Activated naive CD4-positive, alpha-beta T cell treated with anti-CD3 and anti-CD28 coated beads for 36 hours (primary cell): ENCODE measurements around the gene RD3L. TPM values are rescaled to one million over a fixed set of nuclear protein-coding genes. Genes with fewer than 3 reads are reported as not detected.

Source experiments
- CTCF ChIA-PET: fragments of 350-600 bp; sonication (Branson Sonifier 250); formaldehyde crosslinking; loops from one replicate; lab custom pipeline; 2021; ENCODE audit warnings: antibody characterized with exemption; lab: Charles Lee
- DNase-seq: peaks from one replicate; pipeline ENCODE4 v3.0.0-alpha.2; 2020
- H3K27ac Mint-ChIP-seq: one replicate; pipeline ENCODE4 v1.8.0; 2021; ENCODE audit warnings: mild to moderate bottlenecking, mixed read lengths
- H3K27me3 Mint-ChIP-seq: one replicate; pipeline ENCODE4 v1.8.0; 2021; ENCODE audit warnings: low read depth, mixed read lengths
- H3K36me3 Mint-ChIP-seq: one replicate; pipeline ENCODE4 v1.8.0; 2021; ENCODE audit warnings: low read depth, mixed read lengths
- H3K4me1 Mint-ChIP-seq: one replicate; pipeline ENCODE4 v1.8.0; 2021; ENCODE audit warnings: low read depth, mixed read lengths
- H3K4me3 Mint-ChIP-seq: one replicate; pipeline ENCODE4 v1.8.0; 2021; ENCODE audit warnings: mild to moderate bottlenecking, moderate library complexity, mixed read lengths
- H3K9me3 Mint-ChIP-seq: one replicate; pipeline ENCODE4 v1.8.0; 2021; ENCODE audit warnings: mixed read lengths
- intact Hi-C: fragments of 100-400 bp; cut with micrococcal nuclease; formaldehyde crosslinking; loops from one replicate; pipeline ENCODE4 v1.15.1; 2023
- total RNA-seq, 2 experiments: library from RNA; stranded (reverse); gene quantifications; one replicate each; pipeline ENCODE4 v1.2.3, GENCODE V29; 2021

Gene RD3L
- total RNA-seq, 2 experiments from 2014 or later = not detected

DNA sequence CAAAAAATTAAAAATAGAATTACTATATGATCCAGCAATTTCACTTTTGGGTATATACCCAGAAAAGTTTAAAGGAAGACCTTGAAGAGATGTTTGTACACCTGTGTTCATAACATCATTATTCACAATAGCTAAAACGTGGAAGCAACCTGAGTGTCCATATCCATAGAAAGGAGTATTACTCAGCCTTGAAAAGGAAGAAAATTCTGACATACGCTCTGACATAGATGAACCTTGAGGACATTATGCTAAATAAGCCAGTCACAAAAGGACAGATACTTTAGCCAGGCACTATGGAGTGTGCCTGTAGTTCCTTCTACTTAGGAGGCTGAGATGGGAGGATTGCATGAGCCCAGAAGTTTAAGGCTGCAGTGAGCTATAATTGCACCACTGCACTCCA is 6.1 kb upstream of the RD3L start:
- H3K4me1 Mint-ChIP-seq = no peaks in the 10 kb centered on the region

GRCh38 chr14:103946975-103947374 is 4.6 kb upstream of the RD3L start:
- no peaks in the 10 kb centered on the region for H3K36me3 Mint-ChIP-seq
- H3K4me1 Mint-ChIP-seq = no peaks in the 10 kb centered on the region
- H3K27ac Mint-ChIP-seq = no peak overlapping the region
- intact Hi-C loops = no loop called here
- H3K4me3 Mint-ChIP-seq = no peak overlapping the region
- DNase-seq = no peak
- CTCF ChIA-PET = no interaction called here
- H3K27me3 Mint-ChIP-seq = peaks cover 21% of the 10 kb centered on the region
- H3K9me3 Mint-ChIP-seq = no peaks in the 10 kb centered on the region

More for the DNA sequence above, 6.1 kb upstream of the RD3L start:
- H3K36me3 Mint-ChIP-seq = no peaks in the 10 kb centered on the region
- intact Hi-C loops = no loop called here
- no peak overlapping the region for H3K27ac Mint-ChIP-seq
- H3K9me3 Mint-ChIP-seq = no peaks in the 10 kb centered on the region
- CTCF ChIA-PET = no interaction called here
- no peak for DNase-seq
- peaks cover 21% of the 10 kb centered on the region for H3K27me3 Mint-ChIP-seq
- H3K4me3 Mint-ChIP-seq = no peak overlapping the region

DNA sequence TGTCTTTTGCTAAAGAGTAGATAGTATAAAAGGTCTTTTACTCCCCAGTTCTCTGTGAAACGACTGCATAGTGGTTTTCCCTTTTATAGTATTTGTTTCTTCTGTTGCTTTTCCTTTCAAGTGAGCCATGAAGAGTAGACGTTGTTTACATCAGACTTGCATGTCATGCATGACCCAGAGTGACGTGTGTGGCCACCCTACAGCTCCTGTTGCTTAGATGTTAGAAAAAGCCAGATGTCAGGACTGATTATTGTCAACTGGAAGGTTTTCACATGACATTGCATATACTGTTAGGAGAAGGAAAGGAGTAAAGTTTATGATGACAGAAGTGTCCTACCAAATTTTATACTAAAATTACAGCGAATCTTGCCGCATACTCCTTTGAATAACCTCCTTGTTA is 1.3 kb upstream of the RD3L start:
- CTCF ChIA-PET = no interaction called here
- Mint-ChIP-seq H3K36me3 (no peaks in the 10 kb centered on the region), H3K27ac (no peak overlapping the region), H3K27me3 (peaks cover 22% of the 10 kb centered on the region), H3K4me3 (no peak overlapping the region), H3K9me3 (no peaks in the 10 kb centered on the region), H3K4me1 (no peaks in the 10 kb centered on the region)
- no peak for DNase-seq
- intact Hi-C loops = no loop called here

GRCh38 chr14:103941462-103941861 is 867 bp downstream of the RD3L start:
- peaks cover 14% of the 10 kb centered on the region for H3K27me3 Mint-ChIP-seq
- intact Hi-C loops = no loop called here
- no peak overlapping the region for H3K4me3 Mint-ChIP-seq
- CTCF ChIA-PET = no interaction called here
- no peaks in the 10 kb centered on the region for H3K36me3 Mint-ChIP-seq
- DNase-seq = no peak
- H3K27ac Mint-ChIP-seq = no peak overlapping the region
- no peaks in the 10 kb centered on the region for H3K9me3 Mint-ChIP-seq
- H3K4me1 Mint-ChIP-seq = no peaks in the 10 kb centered on the region

DNA sequence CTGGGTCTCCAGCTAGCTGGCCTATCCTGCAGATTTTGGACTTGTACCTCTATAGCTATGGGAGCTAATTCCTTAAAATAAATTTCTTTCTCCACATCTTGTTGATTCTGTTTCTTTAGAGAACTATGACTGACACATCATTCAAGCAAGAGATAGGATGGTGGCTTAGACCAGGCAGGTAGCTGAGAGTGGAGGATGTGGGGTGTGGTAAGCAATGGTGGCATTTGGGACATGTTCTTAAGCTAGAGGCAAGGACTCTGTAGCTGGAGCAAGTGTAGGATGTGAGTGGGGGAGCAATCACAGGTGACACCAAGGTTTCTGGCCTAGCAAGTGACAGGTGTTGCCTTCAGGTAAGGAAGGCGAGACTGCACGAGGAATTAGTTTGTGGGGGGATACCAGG is 7.2 kb downstream of the RD3L start:
- Mint-ChIP-seq H3K4me3 (no peak overlapping the region), H3K9me3 (no peaks in the 10 kb centered on the region), H3K27me3 (no peaks in the 10 kb centered on the region), H3K27ac (no peak overlapping the region), H3K36me3 (no peaks in the 10 kb centered on the region), H3K4me1 (no peaks in the 10 kb centered on the region)
- CTCF ChIA-PET = interaction anchor here (1.0 kb wide), 2 partner anchors 14 to 25 kb away, joined by 3 read pairs; a partner anchor contains a TSS
- DNase-seq = no peak
- intact Hi-C loops = no loop called here

DNA sequence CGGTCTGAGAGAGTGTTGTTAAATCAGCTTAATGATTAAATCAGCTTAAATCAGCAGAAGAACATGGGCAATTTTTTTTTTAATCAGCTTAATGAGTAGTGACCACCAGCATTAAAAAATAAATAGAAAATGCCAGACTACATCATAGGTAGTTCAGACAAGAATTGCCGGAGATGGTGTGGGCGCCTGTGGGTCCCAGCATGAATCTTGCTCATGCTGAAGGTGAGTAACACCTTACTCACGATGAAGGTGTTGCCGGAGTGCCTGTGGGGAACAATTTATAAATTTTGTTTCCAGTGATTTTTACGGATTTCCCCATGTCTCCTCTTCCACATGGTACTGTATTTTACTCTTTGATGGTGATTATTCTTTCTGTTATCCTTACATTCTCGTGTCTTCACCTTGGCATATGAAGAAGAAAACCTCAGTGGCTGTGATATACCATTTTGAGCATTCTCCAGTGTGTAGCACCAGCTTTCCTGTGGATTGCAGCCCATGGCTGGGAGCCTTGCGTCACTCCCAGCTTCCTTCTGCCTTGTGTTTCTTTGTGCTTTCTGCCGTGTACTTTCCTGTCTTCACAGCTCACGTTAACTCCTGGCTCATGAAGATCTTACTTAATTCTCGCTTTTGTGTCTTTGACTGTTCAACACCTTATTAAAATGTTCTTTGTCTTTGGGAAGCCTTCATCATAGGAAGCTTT is 9.4 kb downstream of the RD3L start:
- no peaks in the 10 kb centered on the region for H3K4me1 Mint-ChIP-seq
- CTCF ChIA-PET = no interaction called here

GRCh38 chr14:103931422-103931821 is 10.9 kb downstream of the RD3L start:
- no peaks in the 10 kb centered on the region for H3K27me3 Mint-ChIP-seq
- no peaks in the 10 kb centered on the region for H3K36me3 Mint-ChIP-seq
- CTCF ChIA-PET = interaction anchor here (0.7 to 1.6 kb wide), 3 partner anchors 10 to 11 kb away, joined by 3 to 4 read pairs (median 3); partner anchors contain the start of gene RD3L
- H3K4me3 Mint-ChIP-seq = no peak overlapping the region
- H3K9me3 Mint-ChIP-seq = no peaks in the 10 kb centered on the region
- intact Hi-C loops = no loop called here
- DNase-seq = no peak
- no peaks in the 10 kb centered on the region for H3K4me1 Mint-ChIP-seq
- no peak overlapping the region for H3K27ac Mint-ChIP-seq

More for the DNA sequence above, 9.4 kb downstream of the RD3L start:
- no peaks in the 10 kb centered on the region for H3K27me3 Mint-ChIP-seq
- no peaks in the 10 kb centered on the region for H3K9me3 Mint-ChIP-seq
- H3K36me3 Mint-ChIP-seq = no peaks in the 10 kb centered on the region
- H3K27ac Mint-ChIP-seq = no peak overlapping the region
- intact Hi-C loops = no loop called here
- H3K4me3 Mint-ChIP-seq = no peak overlapping the region
- no peak for DNase-seq

GRCh38 chr14:103930051-103930604 is 12.2 kb downstream of the RD3L start:
- H3K27ac Mint-ChIP-seq = no peak overlapping the region
- CTCF ChIA-PET = no interaction called here
- H3K27me3 Mint-ChIP-seq = no peaks in the 10 kb centered on the region
- no peaks in the 10 kb centered on the region for H3K36me3 Mint-ChIP-seq
- no peaks in the 10 kb centered on the region for H3K4me1 Mint-ChIP-seq
- no peak for DNase-seq
- H3K4me3 Mint-ChIP-seq = no peak overlapping the region
- H3K9me3 Mint-ChIP-seq = no peaks in the 10 kb centered on the region
- intact Hi-C loops = no loop called here

DNA sequence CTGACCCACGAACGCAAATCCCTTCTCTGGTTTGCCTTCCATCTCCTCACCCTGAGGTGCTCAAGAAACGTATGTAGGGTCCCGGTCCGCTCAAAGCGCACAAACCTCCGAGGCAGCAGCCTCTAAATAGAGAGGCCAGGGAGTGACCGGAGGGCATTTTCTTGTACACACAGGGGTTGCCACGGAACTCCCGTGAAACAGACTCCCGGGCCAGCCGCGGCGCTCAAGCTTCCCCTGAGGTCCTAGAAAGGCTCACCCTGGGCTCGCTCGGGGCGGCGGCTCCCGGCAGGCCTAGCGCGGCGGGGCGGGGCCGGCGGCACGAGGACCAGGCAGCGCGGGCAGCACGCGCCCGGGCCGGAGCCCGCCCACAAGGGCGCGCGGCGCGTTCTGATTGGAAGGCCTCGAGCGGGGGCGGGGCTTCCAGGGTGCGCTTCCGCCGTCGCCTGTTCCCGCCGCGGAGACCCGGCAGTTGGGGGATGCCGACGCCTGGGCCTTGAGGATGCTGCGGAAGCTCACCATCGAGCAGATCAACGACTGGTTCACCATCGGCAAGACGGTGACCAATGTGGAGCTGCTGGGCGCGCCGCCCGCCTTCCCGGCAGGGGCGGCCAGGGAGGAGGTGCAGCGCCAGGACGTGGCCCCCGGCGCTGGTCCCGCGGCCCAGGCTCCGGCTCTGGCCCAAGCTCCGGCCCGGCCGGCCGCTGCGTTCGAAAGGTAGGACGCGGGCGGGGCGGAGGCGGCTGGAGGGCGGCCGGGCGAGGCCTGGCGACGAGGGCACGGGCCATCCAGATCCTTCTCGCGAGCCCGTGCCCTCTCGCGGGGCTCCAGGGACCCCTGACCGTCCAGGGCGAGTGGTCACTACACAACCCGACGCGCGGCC is 14.1 kb downstream of the RD3L start, which contains the start of gene TDRD9:
TDRD9 (plus strand) TSS at position 446 of the 880 bp plus-strand sequence; CDS start at position 500, 54 bp downstream.
- H3K4me3 Mint-ChIP-seq = no peak within 1 kb of the TSS
- intact Hi-C loops = loop anchor here (10.0 kb wide), 1 partner anchor 303 kb away; the partner anchor contains the start of gene KLC1
- no peaks in the 10 kb centered on the region for H3K4me1 Mint-ChIP-seq
- no peaks in the 10 kb centered on the region for H3K36me3 Mint-ChIP-seq
- no peak within 1 kb of the TSS for H3K27ac Mint-ChIP-seq
- CTCF ChIA-PET = interaction anchor here (0.5 to 0.8 kb wide), 2 partner anchors 18 to 28 kb away, joined by 3 to 4 read pairs; no protein-coding TSS in a partner anchor
- no peaks in the 10 kb centered on the region for H3K27me3 Mint-ChIP-seq
- DNase-seq = no peak
- H3K9me3 Mint-ChIP-seq = no peaks in the 10 kb centered on the region

GRCh38 chr14:103927566-103927965 is 14.8 kb downstream of the RD3L start:
- Mint-ChIP-seq H3K4me1 (no peaks in the 10 kb centered on the region), H3K36me3 (no peaks in the 10 kb centered on the region), H3K9me3 (no peaks in the 10 kb centered on the region), H3K27ac (no peak overlapping the region), H3K27me3 (no peaks in the 10 kb centered on the region), H3K4me3 (no peak overlapping the region)
- DNase-seq = no peak
- intact Hi-C loops = loop anchor here (10.0 kb wide), 1 partner anchor 303 kb away; the partner anchor contains the start of gene KLC1
- CTCF ChIA-PET = interaction anchor here (0.7 kb wide), 1 partner anchor 827 kb away, joined by 3 read pairs; no protein-coding TSS in a partner anchor

- no peak overlapping the region for H3K27ac Mint-ChIP-seq
- peaks cover 1% of the 10 kb centered on the region for H3K36me3 Mint-ChIP-seq
- H3K9me3 Mint-ChIP-seq = no peaks in the 10 kb centered on the region
- H3K4me1 Mint-ChIP-seq = peaks cover 6% of the 10 kb centered on the region
- CTCF ChIA-PET = no interaction called here
- H3K27me3 Mint-ChIP-seq = no peaks in the 10 kb centered on the region
- intact Hi-C loops = loop anchor here (10.0 kb wide), 1 partner anchor 301 kb away; the partner anchor contains the start of gene KLC1
- DNase-seq = no peak
- H3K4me3 Mint-ChIP-seq = no peak overlapping the region
Measured at GRCh38 chr14:103925316-103925715, 17.0 kb downstream of the RD3L start.

GRCh38 chr14:103923863-103924262 is 18.5 kb downstream of the RD3L start:
- Mint-ChIP-seq H3K27me3 (no peaks in the 10 kb centered on the region), H3K27ac (no peak overlapping the region), H3K4me1 (peaks cover 13% of the 10 kb centered on the region), H3K4me3 (no peak overlapping the region), H3K36me3 (peaks cover 1% of the 10 kb centered on the region), H3K9me3 (no peaks in the 10 kb centered on the region)
- CTCF ChIA-PET = interaction anchor here (0.8 kb wide), 1 partner anchor 14 kb away, joined by 3 read pairs; no protein-coding TSS in a partner anchor
- intact Hi-C loops = loop anchor here (5.0 to 10.0 kb wide), 3 partner anchors 299 to 592 kb away; partner anchors contain the start of genes BAG5, COA8, EIF5 and KLC1
- DNase-seq = no peak
